SH-SY5Y (cell line): ENCODE results near the gene TGOLN2.

ENCODE experiments used
- GATA2 ChIP-seq: IDR thresholded peaks from 2 replicates; pipeline ENCODE4 v1.6.1; 2011; ENCODE audit warnings: mild to moderate bottlenecking, low read depth, low read length
- GATA3 ChIP-seq: IDR thresholded peaks from 2 replicates; pipeline ENCODE4 v1.6.1; 2011; ENCODE audit warnings: low read depth, mild to moderate bottlenecking, low read length, moderate library complexity

DNA sequence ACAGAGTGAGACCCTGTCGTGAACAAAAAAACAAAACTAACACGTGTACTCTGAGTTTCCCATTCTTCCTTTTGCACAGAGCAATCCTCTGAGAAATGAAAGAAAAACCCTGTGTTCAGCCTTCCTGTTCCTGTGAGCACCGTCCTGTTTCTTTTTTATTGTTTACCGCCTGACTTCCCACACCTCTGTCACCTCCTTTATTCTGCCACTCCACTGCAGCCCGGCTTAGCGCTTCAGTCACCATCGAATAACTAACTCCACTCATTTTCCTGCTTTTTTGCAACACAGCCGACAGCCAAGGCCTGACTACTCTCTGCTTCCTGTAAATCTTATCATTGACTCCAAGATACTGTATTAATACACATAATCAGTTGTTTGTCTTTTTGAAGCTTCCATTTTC is 40.9 kb downstream of the TGOLN2 start:
- TF ChIP-seq GATA3 = no peak
- no peak for TF ChIP-seq GATA2
